Measurements from ENCODE around the gene KLHL29. TPM values are rescaled to one million over a fixed set of nuclear protein-coding genes. Genes with fewer than 3 reads are reported as not detected.
A peak's percentile ranks its signal among the peaks of the same experiment; 100 is the strongest.

KLHL29 gene
- polyA plus RNA-seq, 1 of the 3 experiments (the other 2 are of a cell fraction) = 4.6 TPM

DNA sequence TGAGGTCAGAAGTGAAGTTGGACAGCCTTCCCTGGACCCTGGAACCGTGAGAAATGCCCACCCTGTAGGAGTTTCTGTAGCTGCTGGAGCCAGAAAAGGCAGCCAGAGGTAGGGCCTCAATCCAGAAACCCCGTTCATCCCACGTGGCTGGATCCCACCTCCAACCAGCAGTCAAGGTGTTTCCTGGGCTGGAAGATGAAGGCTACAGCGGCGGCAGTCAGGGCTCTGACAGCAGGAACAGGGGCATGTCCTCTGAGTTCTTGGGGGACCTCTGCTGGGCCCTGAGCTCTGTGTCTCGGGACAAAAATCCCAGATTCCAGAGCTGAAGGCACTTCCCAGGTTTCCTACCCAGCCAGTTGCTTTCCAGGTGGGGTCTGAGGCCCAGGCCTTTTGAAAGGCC, 218.2 kb downstream of the KLHL29 start:
- TF ChIP-seq NRF1 (IDR thresholded peaks at IDR 0.05; ENCODE audit: low read depth, low read length) (no peak), GATA2 (CRISPR knock-in tag; IDR thresholded peaks at IDR 0.05) (no peak), POLR2AphosphoS5 (IDR thresholded peaks at IDR 0.05; ENCODE audit: low read depth, low read length) (no peak), FOXM1 (IDR thresholded peaks at IDR 0.05; ENCODE audit: low read depth) (no peak)
- WGBS (ENCODE audit: low lambda C conversion rate) = 84% methylated on average over 6 of the region's 6 CpGs
- Histone ChIP-seq H3K9me3 (peaks cover 3% of the 10 kb centered on the region; the same call in 1 of the 2 replicates), H3K4me1 (ENCODE audit: control insufficient read depth in 1 of 2, insufficient read depth in 2 of 2, low read depth in 1 of 2, low read length in 1 of 2) (peaks cover 6 to 12% of the 10 kb centered on the region in 2 experiments; a peak in 3 of 4 replicates), H3K27me3 (ENCODE audit: insufficient read depth) (no peaks in the 10 kb centered on the region), H3K9me2 (no peaks in the 10 kb centered on the region), H3K36me3 (replicated peaks in 1 of 2; ENCODE audit: control insufficient read depth in 1 of 2, insufficient read depth in 2 of 2, low read length in 1 of 2) (no peaks in the 10 kb centered on the region), H2AFZ (ENCODE audit: low read depth) (no peak overlapping the region), H3F3A (replicated peaks; ENCODE audit: insufficient read depth) (no peaks in the 10 kb centered on the region), H3K9ac (no peak overlapping the region), H4K20me1 (ENCODE audit: insufficient read depth) (no peaks in the 10 kb centered on the region), H3K4me3 (ENCODE audit: low read depth in 2 of 2, low read length in 1 of 2) (no peak overlapping the region), H3K27ac (ENCODE audit: low read depth in 2 of 2, low read length in 1 of 2) (no peak overlapping the region), H3K4me2 (0 out of 2 replicates have a peak overlapping the region, but pooled peaks have one; percentile 21), H3K79me2 (ENCODE audit: insufficient read depth) (no peaks in the 10 kb centered on the region)
- no peak for DNase-seq
- ChIA-PET POLR2A (no interaction called here), CTCF (no interaction called here)

DNA sequence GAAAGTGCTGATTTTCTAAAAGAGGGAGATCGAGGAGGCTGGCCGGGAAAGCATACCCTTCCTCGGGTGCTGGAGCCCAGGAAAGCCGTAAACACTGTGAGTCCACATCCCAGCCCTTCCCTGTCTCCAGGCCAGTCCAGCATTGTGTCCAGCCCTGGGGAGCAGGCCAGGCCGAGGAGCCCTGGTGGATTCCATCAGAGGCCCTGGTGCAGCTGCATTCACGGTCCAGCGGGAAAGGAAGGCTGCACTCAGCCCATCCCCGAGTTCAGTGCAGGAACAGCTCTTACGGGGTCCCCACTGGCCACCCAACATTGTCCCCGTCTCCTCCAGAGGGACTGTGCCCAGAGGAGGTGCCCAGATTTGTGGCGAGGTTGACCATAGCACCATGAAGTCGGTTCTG, 218.6 kb downstream of the KLHL29 start:
- WGBS (ENCODE audit: low lambda C conversion rate) = 84% methylated on average over 6 of the region's 12 CpGs
- Histone ChIP-seq H3K9ac (no peak overlapping the region), H3K36me3 (replicated peaks in 1 of 2; ENCODE audit: control insufficient read depth in 1 of 2, insufficient read depth in 2 of 2, low read length in 1 of 2) (no peaks in the 10 kb centered on the region), H3K27me3 (ENCODE audit: insufficient read depth) (no peaks in the 10 kb centered on the region), H3K9me2 (no peaks in the 10 kb centered on the region), H3K4me2 (no peak overlapping the region), H3F3A (replicated peaks; ENCODE audit: insufficient read depth) (no peaks in the 10 kb centered on the region), H3K9me3 (peaks cover 3% of the 10 kb centered on the region; the same call in 1 of the 2 replicates), H4K20me1 (ENCODE audit: insufficient read depth) (no peaks in the 10 kb centered on the region), H2AFZ (ENCODE audit: low read depth) (no peak overlapping the region), H3K4me1 (ENCODE audit: control insufficient read depth in 1 of 2, insufficient read depth in 2 of 2, low read depth in 1 of 2, low read length in 1 of 2) (peaks cover 6 to 12% of the 10 kb centered on the region in 2 experiments; a peak in 3 of 4 replicates), H3K27ac (ENCODE audit: low read depth in 2 of 2, low read length in 1 of 2) (no peak overlapping the region), H3K79me2 (ENCODE audit: insufficient read depth) (no peaks in the 10 kb centered on the region), H3K4me3 (ENCODE audit: low read depth in 2 of 2, low read length in 1 of 2) (no peak overlapping the region)
- CTCF ChIA-PET = no interaction called here
- POLR2A ChIA-PET = no interaction called here
- DNase-seq = no peak
- no peak for TF ChIP-seq MEF2A (IDR thresholded peaks at IDR 0.05; ENCODE audit: borderline replicate concordance, low read depth)
- no peak for TF ChIP-seq RAD21 (IDR thresholded peaks at IDR 0.05; ENCODE audit: low read length)
- TF ChIP-seq RFX5 (IDR thresholded peaks at IDR 0.05; ENCODE audit: low read length) = no peak
- TF ChIP-seq, protein P1, sequence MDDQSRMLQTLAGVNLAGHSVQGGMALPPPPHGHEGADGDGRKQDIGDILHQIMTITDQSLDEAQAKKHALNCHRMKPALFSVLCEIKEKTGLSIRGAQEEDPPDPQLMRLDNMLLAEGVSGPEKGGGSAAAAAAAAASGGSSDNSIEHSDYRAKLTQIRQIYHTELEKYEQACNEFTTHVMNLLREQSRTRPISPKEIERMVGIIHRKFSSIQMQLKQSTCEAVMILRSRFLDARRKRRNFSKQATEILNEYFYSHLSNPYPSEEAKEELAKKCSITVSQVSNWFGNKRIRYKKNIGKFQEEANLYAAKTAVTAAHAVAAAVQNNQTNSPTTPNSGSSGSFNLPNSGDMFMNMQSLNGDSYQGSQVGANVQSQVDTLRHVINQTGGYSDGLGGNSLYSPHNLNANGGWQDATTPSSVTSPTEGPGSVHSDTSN (IDR thresholded peaks at IDR 0.05) = no peak
- TF ChIP-seq TAF1 (IDR thresholded peaks at IDR 0.05; ENCODE audit: borderline replicate concordance, low read depth, low read length) = no peak
- no peak for TF ChIP-seq POLR2AphosphoS5 (IDR thresholded peaks at IDR 0.05; ENCODE audit: low read depth, low read length)
- TF ChIP-seq SIN3A (IDR thresholded peaks at IDR 0.05; ENCODE audit: borderline replicate concordance, low read depth, low read length) = no peak
- TF ChIP-seq, protein P2, sequence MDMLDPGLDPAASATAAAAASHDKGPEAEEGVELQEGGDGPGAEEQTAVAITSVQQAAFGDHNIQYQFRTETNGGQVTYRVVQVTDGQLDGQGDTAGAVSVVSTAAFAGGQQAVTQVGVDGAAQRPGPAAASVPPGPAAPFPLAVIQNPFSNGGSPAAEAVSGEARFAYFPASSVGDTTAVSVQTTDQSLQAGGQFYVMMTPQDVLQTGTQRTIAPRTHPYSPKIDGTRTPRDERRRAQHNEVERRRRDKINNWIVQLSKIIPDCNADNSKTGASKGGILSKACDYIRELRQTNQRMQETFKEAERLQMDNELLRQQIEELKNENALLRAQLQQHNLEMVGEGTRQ (IDR thresholded peaks at IDR 0.05; ENCODE audit: borderline replicate concordance, low read depth, low read length) = no peak
- no peak for TF ChIP-seq NFIC (IDR thresholded peaks at IDR 0.05; ENCODE audit: borderline replicate concordance)
- no peak for TF ChIP-seq GABPA (IDR thresholded peaks at IDR 0.05; ENCODE audit: low read depth)
- TF ChIP-seq RXRA (IDR thresholded peaks at IDR 0.05; ENCODE audit: borderline replicate concordance, low read depth) = no peak
- no peak for TF ChIP-seq EZH2phosphoT487 (IDR thresholded peaks at IDR 0.05; ENCODE audit: borderline replicate concordance, low read depth)
- no peak for TF ChIP-seq MXI1 (IDR thresholded peaks at IDR 0.05; ENCODE audit: low read depth, low read length)
- TF ChIP-seq, protein P3, sequence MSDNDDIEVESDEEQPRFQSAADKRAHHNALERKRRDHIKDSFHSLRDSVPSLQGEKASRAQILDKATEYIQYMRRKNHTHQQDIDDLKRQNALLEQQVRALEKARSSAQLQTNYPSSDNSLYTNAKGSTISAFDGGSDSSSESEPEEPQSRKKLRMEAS (IDR thresholded peaks at IDR 0.05; ENCODE audit: low read depth) = no peak
- TF ChIP-seq, protein P4, sequence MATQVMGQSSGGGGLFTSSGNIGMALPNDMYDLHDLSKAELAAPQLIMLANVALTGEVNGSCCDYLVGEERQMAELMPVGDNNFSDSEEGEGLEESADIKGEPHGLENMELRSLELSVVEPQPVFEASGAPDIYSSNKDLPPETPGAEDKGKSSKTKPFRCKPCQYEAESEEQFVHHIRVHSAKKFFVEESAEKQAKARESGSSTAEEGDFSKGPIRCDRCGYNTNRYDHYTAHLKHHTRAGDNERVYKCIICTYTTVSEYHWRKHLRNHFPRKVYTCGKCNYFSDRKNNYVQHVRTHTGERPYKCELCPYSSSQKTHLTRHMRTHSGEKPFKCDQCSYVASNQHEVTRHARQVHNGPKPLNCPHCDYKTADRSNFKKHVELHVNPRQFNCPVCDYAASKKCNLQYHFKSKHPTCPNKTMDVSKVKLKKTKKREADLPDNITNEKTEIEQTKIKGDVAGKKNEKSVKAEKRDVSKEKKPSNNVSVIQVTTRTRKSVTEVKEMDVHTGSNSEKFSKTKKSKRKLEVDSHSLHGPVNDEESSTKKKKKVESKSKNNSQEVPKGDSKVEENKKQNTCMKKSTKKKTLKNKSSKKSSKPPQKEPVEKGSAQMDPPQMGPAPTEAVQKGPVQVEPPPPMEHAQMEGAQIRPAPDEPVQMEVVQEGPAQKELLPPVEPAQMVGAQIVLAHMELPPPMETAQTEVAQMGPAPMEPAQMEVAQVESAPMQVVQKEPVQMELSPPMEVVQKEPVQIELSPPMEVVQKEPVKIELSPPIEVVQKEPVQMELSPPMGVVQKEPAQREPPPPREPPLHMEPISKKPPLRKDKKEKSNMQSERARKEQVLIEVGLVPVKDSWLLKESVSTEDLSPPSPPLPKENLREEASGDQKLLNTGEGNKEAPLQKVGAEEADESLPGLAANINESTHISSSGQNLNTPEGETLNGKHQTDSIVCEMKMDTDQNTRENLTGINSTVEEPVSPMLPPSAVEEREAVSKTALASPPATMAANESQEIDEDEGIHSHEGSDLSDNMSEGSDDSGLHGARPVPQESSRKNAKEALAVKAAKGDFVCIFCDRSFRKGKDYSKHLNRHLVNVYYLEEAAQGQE (IDR thresholded peaks at IDR 0.05; ENCODE audit: low read depth, low read length) = no peak

Measured in SK-N-SH (cell line).